ENCODE data around the gene RNFT2. TPM values are rescaled to one million over a fixed set of nuclear protein-coding genes. Genes with fewer than 3 reads are reported as not detected.

Gene RNFT2
- total and polyA plus RNA-seq, 3 donors from 2014 or later: 6.8 to 11.7 (median 9.0) TPM

- intact Hi-C loops (cut with DNase I; ENCODE audit: low total_unique reads): no loop called here
- no peak overlapping the region for H3K27ac ChIP-seq
- no peak overlapping the region for H3K4me3 ChIP-seq
- H3K9me3 ChIP-seq: no peaks in the 10 kb centered on the region
- WGBS, 2 donors: 86 to 88% methylated on average over 16 of the region's 16 CpGs
- no peaks in the 10 kb centered on the region for H3K27me3 ChIP-seq
- H3K36me3 ChIP-seq (ENCODE audit: low read depth, missing control alignments): no peaks in the 10 kb centered on the region
- DNase-seq: no peak
- TF ChIP-seq, protein P1, sequence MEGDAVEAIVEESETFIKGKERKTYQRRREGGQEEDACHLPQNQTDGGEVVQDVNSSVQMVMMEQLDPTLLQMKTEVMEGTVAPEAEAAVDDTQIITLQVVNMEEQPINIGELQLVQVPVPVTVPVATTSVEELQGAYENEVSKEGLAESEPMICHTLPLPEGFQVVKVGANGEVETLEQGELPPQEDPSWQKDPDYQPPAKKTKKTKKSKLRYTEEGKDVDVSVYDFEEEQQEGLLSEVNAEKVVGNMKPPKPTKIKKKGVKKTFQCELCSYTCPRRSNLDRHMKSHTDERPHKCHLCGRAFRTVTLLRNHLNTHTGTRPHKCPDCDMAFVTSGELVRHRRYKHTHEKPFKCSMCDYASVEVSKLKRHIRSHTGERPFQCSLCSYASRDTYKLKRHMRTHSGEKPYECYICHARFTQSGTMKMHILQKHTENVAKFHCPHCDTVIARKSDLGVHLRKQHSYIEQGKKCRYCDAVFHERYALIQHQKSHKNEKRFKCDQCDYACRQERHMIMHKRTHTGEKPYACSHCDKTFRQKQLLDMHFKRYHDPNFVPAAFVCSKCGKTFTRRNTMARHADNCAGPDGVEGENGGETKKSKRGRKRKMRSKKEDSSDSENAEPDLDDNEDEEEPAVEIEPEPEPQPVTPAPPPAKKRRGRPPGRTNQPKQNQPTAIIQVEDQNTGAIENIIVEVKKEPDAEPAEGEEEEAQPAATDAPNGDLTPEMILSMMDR (IDR thresholded peaks at IDR 0.05): no peak
- no peak for TF ChIP-seq POLR2A (IDR thresholded peaks at IDR 0.05)
- peaks cover 15% of the 10 kb centered on the region for H3K4me1 ChIP-seq
These were observed 117.8 kb downstream of the RNFT2 start for GRCh38 chr12:116855744-116856470.

GRCh38 chr12:116856729-116857128, 118.6 kb downstream of the RNFT2 start:
- DNase-seq: no peak
- Histone ChIP-seq H3K4me1 (peaks cover 18% of the 10 kb centered on the region), H3K4me3 (no peak overlapping the region), H3K36me3 (ENCODE audit: low read depth, missing control alignments) (no peaks in the 10 kb centered on the region), H3K27me3 (no peaks in the 10 kb centered on the region), H3K9me3 (no peaks in the 10 kb centered on the region), H3K27ac (no peak overlapping the region)
- intact Hi-C loops (cut with DNase I; ENCODE audit: low total_unique reads): no loop called here
- 84 to 85% methylated on average over 11 of the region's 11 CpGs for WGBS, 2 donors
- TF ChIP-seq POLR2A (IDR thresholded peaks at IDR 0.05): no peak
- TF ChIP-seq, protein P1 (IDR thresholded peaks at IDR 0.05): no peak

GRCh38 chr12:116859079-116859478, 121.0 kb downstream of the RNFT2 start:
- Histone ChIP-seq H3K4me3 (no peak overlapping the region), H3K4me1 (peaks cover 18% of the 10 kb centered on the region), H3K9me3 (no peaks in the 10 kb centered on the region), H3K27me3 (no peaks in the 10 kb centered on the region), H3K27ac (no peak overlapping the region), H3K36me3 (ENCODE audit: low read depth, missing control alignments) (no peaks in the 10 kb centered on the region)
- DNase-seq: no peak
- WGBS, 2 donors: 14 to 21% methylated on average over 5 of the region's 5 CpGs
- intact Hi-C loops (cut with DNase I; ENCODE audit: low total_unique reads): no loop called here
- no peak for TF ChIP-seq POLR2A (IDR thresholded peaks at IDR 0.05)
- TF ChIP-seq, protein P1 (IDR thresholded peaks at IDR 0.05): no peak

DNA sequence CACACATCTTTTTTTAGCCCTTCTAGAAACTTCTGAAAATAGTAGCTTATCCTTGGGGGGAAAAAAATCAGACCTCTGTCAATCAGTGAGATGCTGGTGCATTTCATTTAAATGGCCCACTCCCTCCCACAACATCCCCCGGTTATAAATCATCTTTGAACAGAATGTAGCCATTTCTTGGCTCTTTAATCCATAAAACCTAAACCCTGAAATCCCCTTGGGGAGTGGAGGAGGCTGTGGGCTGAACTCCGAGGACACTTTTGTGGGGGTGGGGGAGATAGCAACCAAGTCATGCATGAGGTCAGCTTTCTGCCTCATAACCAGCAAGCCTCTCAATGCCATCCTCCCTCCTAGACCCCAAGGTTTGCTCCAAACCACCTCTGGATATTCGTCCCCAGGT, 122.1 kb downstream of the RNFT2 start:
- no peaks in the 10 kb centered on the region for H3K9me3 ChIP-seq
- peaks cover 18% of the 10 kb centered on the region for H3K4me1 ChIP-seq
- H3K27ac ChIP-seq: no peak overlapping the region
- H3K36me3 ChIP-seq (ENCODE audit: low read depth, missing control alignments): no peaks in the 10 kb centered on the region
- peak; percentile 32 for DNase-seq
- no peaks in the 10 kb centered on the region for H3K27me3 ChIP-seq
- no peak for TF ChIP-seq POLR2A (IDR thresholded peaks at IDR 0.05)
- TF ChIP-seq, protein P1 (IDR thresholded peaks at IDR 0.05): no peak
- WGBS, 2 donors: 34 to 40% methylated on average over 3 of the region's 3 CpGs
- H3K4me3 ChIP-seq: no peak overlapping the region
- intact Hi-C loops (cut with DNase I; ENCODE audit: low total_unique reads): no loop called here

- Histone ChIP-seq H3K27ac (no peak overlapping the region), H3K27me3 (no peaks in the 10 kb centered on the region), H3K36me3 (ENCODE audit: low read depth, missing control alignments) (no peaks in the 10 kb centered on the region), H3K9me3 (no peaks in the 10 kb centered on the region), H3K4me3 (no peak overlapping the region), H3K4me1 (peaks cover 18% of the 10 kb centered on the region)
- TF ChIP-seq, protein P1 (IDR thresholded peaks at IDR 0.05): no peak
- TF ChIP-seq POLR2A (IDR thresholded peaks at IDR 0.05): no peak
- intact Hi-C loops (cut with DNase I; ENCODE audit: low total_unique reads): no loop called here
- DNase-seq: peak; percentile 47
- 29 to 31% methylated on average over 12 of the region's 12 CpGs for WGBS, 2 donors
These were observed 123.2 kb downstream of the RNFT2 start for GRCh38 chr12:116861320-116861719.
